Activated naive CD8-positive, alpha-beta T cell treated with anti-CD3 and anti-CD28 coated beads for 36 hours (primary cell): ENCODE results near the gene LRRC2. TPM values are rescaled to one million over a fixed set of nuclear protein-coding genes. Genes with fewer than 3 reads are reported as not detected.

Source experiments
- total RNA-seq, 2 experiments: library from RNA; stranded (reverse); gene quantifications; one replicate each; pipeline ENCODE4 v1.2.3, GENCODE V29; 2021

LRRC2 gene
- total RNA-seq, 2 experiments from 2014 or later, result not detected

Other genes with a start within 250 kb of the LRRC2 start
- gene CCR2, start 212.2 kb downstream of the LRRC2 start, total RNA-seq, result under 1 TPM in 1 of 2 experiments, not detected in 1; 0.16 TPM
- under 1 TPM; 0.08 to 0.21 TPM for gene CCR5, start 195.4 kb downstream of the LRRC2 start, total RNA-seq
- gene CCRL2, start 159.0 kb downstream of the LRRC2 start, total RNA-seq, result 1 to 10 TPM; 3.1 to 3.4 TPM
- not detected for gene LTF, start 101.4 kb downstream of the LRRC2 start, total RNA-seq
- not detected for gene RTP3, start 68.3 kb downstream of the LRRC2 start, total RNA-seq
- gene FAM240A, start 46.2 kb upstream of the LRRC2 start, total RNA-seq, result not detected
- gene ALS2CL, start 127.4 kb upstream of the LRRC2 start, total RNA-seq, result 1 to 10 TPM; 1.3 TPM
- under 1 TPM; 0.41 to 0.42 TPM for gene TMIE, start 135.1 kb upstream of the LRRC2 start, total RNA-seq
- gene PRSS50, start 151.6 kb upstream of the LRRC2 start, total RNA-seq, result not detected